ENCODE measurements around the gene RAB44. TPM values are rescaled to one million over a fixed set of nuclear protein-coding genes. Genes with fewer than 3 reads are reported as not detected.

RAB44 gene
- total and polyA plus RNA-seq, 9 of the 15 experiments (the other 6 are each of a cell fraction or from before 2014, with no cell fraction given): not detected

- TF ChIP-seq ZNF212 (CRISPR knock-in tag; IDR thresholded peaks at IDR 0.05) (no peak), TRIM28 (IDR thresholded peaks at IDR 0.05) (no peak), NFE2L1 (tag; IDR thresholded peaks at IDR 0.05; ENCODE audit: borderline replicate concordance, low read depth) (no peak), SIN3B (IDR thresholded peaks at IDR 0.05; ENCODE audit: low read depth) (no peak), RBM39 (optimal IDR thresholded peaks at IDR 0.05; ENCODE audit: low read depth, low read length) (no peak), NKRF (IDR thresholded peaks at IDR 0.05; ENCODE audit: borderline replicate concordance) (no peak), RUNX1 (IDR thresholded peaks at IDR 0.05; ENCODE audit: low read depth) (no peak), SMAD1 (IDR thresholded peaks at IDR 0.05; ENCODE audit: low read depth, low read length, partially characterized antibody) (no peak), ZNF436 (CRISPR knock-in tag; IDR thresholded peaks at IDR 0.05) (no peak), TAL1 (IDR thresholded peaks at IDR 0.05) (no peak), ZFPM2 (CRISPR knock-in tag; IDR thresholded peaks at IDR 0.05) (no peak), ZKSCAN3 (CRISPR knock-in tag; IDR thresholded peaks at IDR 0.05) (no peak)
Observed at GRCh38 chr6:36765190-36765589, 67.6 kb downstream of the RAB44 start (continued).

Data from K562 (cell line).